B cell (primary cell): ENCODE results near the gene TMCO1. TPM values are rescaled to one million over a fixed set of nuclear protein-coding genes. Genes with fewer than 3 reads are reported as not detected.
"Not testable (repeated sequence)": the region's sequence is repeated elsewhere in the genome, so short reads cannot be mapped to it uniquely, and the experiment has no call there.

Experiments
- ATAC-seq: fragments of 200-7000 bp; cut with Tn5 transposase; one replicate; pipeline ENCODE4 v1.10.0; 2021; ENCODE audit warnings: low read depth, mild to moderate bottlenecking, moderate number of reproducible peaks, moderate library complexity
- CTCF ChIA-PET: fragments of 350-600 bp; sonication (Branson Sonifier 250); formaldehyde crosslinking; loops from one replicate; lab custom pipeline; 2021; ENCODE audit warnings: antibody characterized with exemption, inconsistent platforms; lab: Charles Lee
- POLR2A ChIA-PET: fragments of 350-600 bp; sonication (Branson Sonifier 250); formaldehyde crosslinking; loops from one replicate; lab custom pipeline; 2021; ENCODE audit warnings: antibody characterized with exemption; lab: Charles Lee
- DNase-seq: peaks from one replicate; pipeline ENCODE4 v3.0.0; 2013
- H2AFZ ChIP-seq: 2 replicates; pipeline ENCODE4 v1.6.1; 2012; ENCODE audit warnings: mild to moderate bottlenecking, low read depth, low read length; ENCODE audit not compliant: insufficient read depth, poor library complexity, severe bottlenecking
- H3K27ac ChIP-seq, 2 donors: 1 replicate in 1 of 2; 2 replicates in 1 of 2; pipeline ENCODE4 v1.5.1; 2012 to 2013; ENCODE audit warnings: low read length in 2 of 2, mild to moderate bottlenecking in 2 of 2, moderate library complexity in 1 of 2
- H3K27me3 ChIP-seq, 4 experiments: fragments of 200-600 bp in 1 of 4; sonication (generic) in 1 of 4; replicated peaks in 1 of 4; 1 replicate in 2 of 4; 2 replicates in 2 of 4; pipeline versions ENCODE4 v1.6.1 to v1.7.0; 2013 to 2016; ENCODE audit warnings: low read length in 3 of 4, mild to moderate bottlenecking in 2 of 4, mixed read lengths in 1 of 4, moderate library complexity in 1 of 4; ENCODE audit not compliant: insufficient read depth in 4 of 4, control insufficient read depth in 3 of 4; ENCODE audit errors: control extremely low read depth in 1 of 4
- H3K36me3 ChIP-seq, 2 experiments: replicated peaks in 1 of 2; 1 replicate in 1 of 2; 2 replicates in 1 of 2; pipeline versions ENCODE4 v1.6.1 to v1.7.1; 2013; ENCODE audit warnings: low read length in 1 of 2; ENCODE audit not compliant: insufficient read depth in 2 of 2, control insufficient read depth in 1 of 2; ENCODE audit errors: control extremely low read depth in 1 of 2, extremely low read depth in 1 of 2
- H3K4me1 ChIP-seq, 2 donors: fragments of 200-600 bp in 1 of 2; sonication (generic) in 1 of 2; 1 replicate in 1 of 2; 2 replicates in 1 of 2; pipeline versions ENCODE4 v1.5.1 to v1.6.1; 2013 to 2017; ENCODE audit warnings: low read length in 2 of 2; ENCODE audit not compliant: control insufficient read depth in 2 of 2, insufficient read depth in 2 of 2
- H3K4me2 ChIP-seq: replicated peaks from 2 replicates; pipeline ENCODE3; 2012; ENCODE audit warnings: mild to moderate bottlenecking, low read depth, low read length; ENCODE audit not compliant: poor library complexity, severe bottlenecking
- H3K4me3 ChIP-seq, 5 experiments: fragments of 200-600 bp in 1 of 5; sonication (generic) in 1 of 5; 1 replicate in 3 of 5; 2 replicates in 2 of 5; pipeline versions ENCODE4 v1.5.1 to v1.7.0; 2011 to 2016; ENCODE audit warnings: low read length in 4 of 5, mild to moderate bottlenecking in 4 of 5, low read depth in 2 of 5, control low read depth in 1 of 5, moderate library complexity in 1 of 5; ENCODE audit not compliant: insufficient read depth in 1 of 5; ENCODE audit errors: control extremely low read depth in 1 of 5, extremely low read depth in 1 of 5
- H3K79me2 ChIP-seq: fragments of 200-600 bp; sonication (generic); one replicate; pipeline ENCODE4 v1.6.0; 2016; ENCODE audit warnings: low read length; ENCODE audit not compliant: control insufficient read depth, insufficient read depth
- H3K9ac ChIP-seq: fragments of 200-600 bp; sonication (generic); 2 replicates; pipeline ENCODE4 v1.6.1; 2017; ENCODE audit warnings: mild to moderate bottlenecking, low read length, moderate library complexity
- H3K9me3 ChIP-seq, 3 donors: one replicate each; pipeline versions ENCODE4 v1.6.1 to v1.7.1; 2013; ENCODE audit warnings: low read length in 2 of 3; ENCODE audit not compliant: control insufficient read depth in 2 of 3, insufficient read depth in 1 of 3; ENCODE audit errors: control extremely low read depth in 1 of 3
- H4K20me1 ChIP-seq: 2 replicates; pipeline ENCODE4 v1.6.0; 2012; ENCODE audit warnings: mild to moderate bottlenecking, low read length; ENCODE audit not compliant: insufficient read depth, control insufficient read depth, poor library complexity, severe bottlenecking
- H3K27ac Mint-ChIP-seq: one replicate; pipeline ENCODE4 v1.8.0; 2021; ENCODE audit warnings: mixed read lengths
- H3K27me3 Mint-ChIP-seq: one replicate; pipeline ENCODE4 v1.8.0; 2021; ENCODE audit warnings: mixed read lengths
- H3K4me1 Mint-ChIP-seq: one replicate; pipeline ENCODE4 v1.8.0; 2021; ENCODE audit warnings: mixed read lengths
- H3K4me3 Mint-ChIP-seq: one replicate; pipeline ENCODE4 v1.8.0; 2021; ENCODE audit warnings: mixed read lengths
- H3K9me3 Mint-ChIP-seq: one replicate; pipeline ENCODE4 v1.8.0; 2022; ENCODE audit warnings: mixed read lengths; ENCODE audit not compliant: insufficient read depth
- CTCF ChIP-seq: fragments of 200-600 bp; IDR thresholded peaks from one replicate; pipeline ENCODE4 v1.8.0; 2022; ENCODE audit warnings: antibody characterized with exemption, mild to moderate bottlenecking
- EZH2 ChIP-seq: IDR thresholded peaks from 2 replicates; pipeline ENCODE4 v1.6.1; 2012; ENCODE audit warnings: borderline replicate concordance, low read depth, mild to moderate bottlenecking, moderate library complexity, low read length; ENCODE audit not compliant: insufficient read depth, poor library complexity, severe bottlenecking
- WGBS: methylation state at CpG from one replicate; pipeline ENCODE4 v1.1.5; 2013; ENCODE audit warnings: missing lambda C conversion rate; ENCODE audit not compliant: insufficient coverage; 5-methylcytosine and 5-hydroxymethylcytosine counted together
- intact Hi-C: fragments of 100-400 bp; cut with micrococcal nuclease; formaldehyde crosslinking; loops from one replicate; pipeline ENCODE4 v1.10.0; 2022
- polyA plus RNA-seq: library from polyadenylated mRNA; depleted of rRNA; stranded (reverse); fragments of >200 nt; gene quantifications from 2 replicates; pipeline ENCODE4 v1.2.3, GENCODE V29; 2012
- total RNA-seq, 2 donors: library from RNA; stranded (reverse); fragments of 120-200 nt in 1 of 2; gene quantifications; 1 replicate in 1 of 2; 2 replicates in 1 of 2; pipeline versions ENCODE4 v1.2.3 to v1.2.4, GENCODE V29; 2013 to 2022

The TMCO1 gene
- total and polyA plus RNA-seq, 2 donors (not counting 1 experiment from before 2014, with no cell fraction given): 16.1 to 39.5 TPM

- CTCF ChIA-PET, H3K4me2 ChIP-seq, H3K4me1 ChIP-seq, H3K27me3 ChIP-seq, H3K9me3 Mint-ChIP-seq, H3K9ac ChIP-seq, H3K36me3 ChIP-seq, POLR2A ChIA-PET, H3K4me1 Mint-ChIP-seq, H3K9me3 ChIP-seq, H4K20me1 ChIP-seq, H3K4me3 Mint-ChIP-seq, H3K4me3 ChIP-seq, H3K27ac ChIP-seq, H2AFZ ChIP-seq, DNase-seq, H3K27ac Mint-ChIP-seq, H3K27me3 Mint-ChIP-seq, H3K79me2 ChIP-seq, intact Hi-C loops, ATAC-seq: not testable (repeated sequence)
- WGBS: no CpG with 5 or more reads among the region's 3 CpGs
Measured at GRCh38 chr1:165778197-165778596, 9.5 kb upstream of the TMCO1 start.

GRCh38 chr1:165773324-165773965, 4.8 kb upstream of the TMCO1 start:
- ATAC-seq: no peak
- Mint-ChIP-seq H3K4me3 (no peak overlapping the region), H3K4me1 (peaks cover 18% of the 10 kb centered on the region), H3K27ac (no peak overlapping the region), H3K9me3 (peaks cover 2% of the 10 kb centered on the region), H3K27me3 (no peaks in the 10 kb centered on the region)
- 95% methylated on average over 3 of the region's 9 CpGs for WGBS
- ChIA-PET CTCF (no interaction called here), POLR2A (no interaction called here)
- no peak for DNase-seq
- Histone ChIP-seq H3K9me3 (no peaks in the 10 kb centered on the region), H2AFZ (no peak overlapping the region), H4K20me1 (no peaks in the 10 kb centered on the region), H3K4me3 (no peak overlapping the region), H3K27ac (no peak overlapping the region), H3K4me1 (peaks cover 10 to 13% of the 10 kb centered on the region in 2 donors), H3K79me2 (peaks cover 13% of the 10 kb centered on the region), H3K36me3 (no peaks in the 10 kb centered on the region), H3K27me3 (no peaks in the 10 kb centered on the region), H3K9ac (no peak overlapping the region), H3K4me2 (no peak overlapping the region)
- TF ChIP-seq EZH2 (no peak), CTCF (no peak)
- intact Hi-C loops: no loop called here
